PFSK-1 (cell line): ENCODE data around the gene RGS9.

Experiments
- FOXP2 ChIP-seq: optimal IDR thresholded peaks from 2 replicates; pipeline ENCODE3; 2011; ENCODE audit warnings: borderline replicate concordance, control low read depth, inconsistent platforms; ENCODE audit not compliant: insufficient read depth; ENCODE audit errors: extremely low read length, extremely low read depth
- POLR2AphosphoS5 ChIP-seq: IDR thresholded peaks from 2 replicates; pipeline ENCODE4 v1.6.1; 2012; ENCODE audit warnings: low read depth, mild to moderate bottlenecking, control low read depth, low read length, moderate library complexity
- REST ChIP-seq, 2 experiments: IDR thresholded peaks; 2 replicates each; pipeline versions ENCODE4 v1.6.1 to v1.8.0; 2011 to 2012; ENCODE audit warnings: low read depth in 2 of 2, low read length in 2 of 2, control low read depth in 1 of 2, inconsistent platforms in 1 of 2, mild to moderate bottlenecking in 1 of 2, moderate library complexity in 1 of 2; ENCODE audit not compliant: insufficient read depth in 1 of 2
- SIN3A ChIP-seq: IDR thresholded peaks from 2 replicates; pipeline ENCODE4 v1.6.1; 2012; ENCODE audit warnings: mild to moderate bottlenecking, low read length, moderate library complexity, borderline replicate concordance; ENCODE audit not compliant: insufficient read depth
- TAF1 ChIP-seq: IDR thresholded peaks from 2 replicates; pipeline ENCODE4 v1.6.1; 2012; ENCODE audit warnings: low read length, control low read depth, borderline replicate concordance; ENCODE audit not compliant: insufficient read depth

The RGS9 gene

DNA sequence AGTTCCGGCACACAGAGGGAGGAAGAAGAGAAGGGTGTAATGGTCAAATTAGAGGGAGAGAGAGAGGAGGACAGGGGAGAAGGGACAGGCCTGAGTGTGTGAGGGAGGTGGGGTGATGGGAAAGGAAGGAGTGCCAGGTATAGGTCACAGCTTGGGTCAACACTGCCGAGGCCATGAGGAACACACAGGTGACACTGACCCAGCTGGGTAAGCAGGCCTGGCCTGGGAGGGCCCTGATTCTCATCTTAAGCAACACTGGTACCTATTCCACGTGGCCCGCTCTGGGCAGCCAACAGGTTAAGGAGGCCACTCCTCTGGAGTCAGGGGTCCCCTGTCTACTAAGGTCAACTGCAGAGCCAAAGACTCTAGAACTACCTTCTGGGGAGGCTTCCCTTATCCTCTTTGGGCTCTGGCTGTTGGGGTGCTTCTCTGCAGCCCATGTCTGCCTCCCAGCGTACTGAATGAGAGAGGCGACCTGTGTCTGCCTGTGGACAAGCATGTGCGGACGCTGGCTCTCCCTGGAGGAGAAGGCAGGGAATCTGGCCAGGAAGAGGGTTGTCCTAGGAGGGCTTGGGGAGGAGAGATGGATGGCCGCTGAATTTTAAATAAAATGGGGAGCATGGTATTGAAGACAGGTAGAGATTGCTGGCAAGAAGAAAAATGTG is 57.6 kb downstream of the RGS9 start:
- TF ChIP-seq SIN3A (no peak), TAF1 (no peak), POLR2AphosphoS5 (no peak), REST (IDR thresholded peaks at IDR 0.05; ENCODE audit: insufficient read depth in 1 of 2, low read depth in 2 of 2, low read length in 2 of 2) (no peak), FOXP2 (no peak)

GRCh38 chr17:65195716-65196115 is 58.5 kb downstream of the RGS9 start:
- no peak for TF ChIP-seq FOXP2
- TF ChIP-seq REST (IDR thresholded peaks at IDR 0.05; ENCODE audit: insufficient read depth in 1 of 2, low read depth in 2 of 2, low read length in 2 of 2), result no peak
- no peak for TF ChIP-seq SIN3A
- TF ChIP-seq POLR2AphosphoS5, result no peak
- no peak for TF ChIP-seq TAF1

DNA sequence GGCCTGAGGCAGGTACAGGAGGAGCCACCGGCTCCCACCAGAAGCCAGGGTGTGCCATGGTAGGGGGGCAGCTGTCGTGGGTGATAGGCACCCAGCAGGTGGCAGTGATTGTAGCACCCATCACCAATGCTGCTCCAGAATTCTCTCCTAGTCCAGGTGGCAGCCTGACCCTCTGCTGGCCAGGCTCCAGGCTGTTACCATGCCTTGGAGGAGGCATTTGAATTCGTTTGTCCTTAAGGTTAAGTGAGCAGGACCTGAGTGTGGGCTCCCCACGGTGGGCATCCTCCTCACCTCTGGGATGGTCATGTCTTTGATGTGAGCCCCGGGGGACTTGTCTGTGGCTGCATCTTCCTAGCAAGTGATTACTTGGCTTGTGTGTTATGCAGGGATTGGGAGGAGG is 59.4 kb downstream of the RGS9 start:
- TF ChIP-seq FOXP2 (no peak), SIN3A (no peak), REST (IDR thresholded peaks at IDR 0.05; ENCODE audit: insufficient read depth in 1 of 2, low read depth in 2 of 2, low read length in 2 of 2) (no peak)

DNA sequence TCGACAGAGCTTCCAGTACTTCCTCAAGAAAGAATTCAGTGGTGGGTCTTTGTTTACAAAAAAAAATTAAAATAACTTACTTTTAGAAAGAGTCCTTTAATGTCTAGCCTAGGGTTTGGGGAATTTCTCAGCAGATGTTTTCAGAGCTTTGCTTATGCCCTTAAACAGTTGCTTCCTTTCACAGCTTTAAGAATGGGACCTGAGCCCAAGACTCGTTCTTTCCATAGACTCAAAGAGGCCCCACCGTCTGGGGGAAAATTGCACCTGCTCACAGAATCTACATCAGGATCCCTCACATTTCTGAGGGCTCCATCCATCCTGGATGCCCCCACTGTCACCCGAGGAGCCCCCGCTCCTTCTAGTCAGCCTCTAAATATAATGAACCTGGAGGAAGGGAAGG is 60.0 kb downstream of the RGS9 start:
- TF ChIP-seq FOXP2, result no peak
- no peak for TF ChIP-seq TAF1
- no peak for TF ChIP-seq REST (IDR thresholded peaks at IDR 0.05; ENCODE audit: insufficient read depth in 1 of 2, low read depth in 2 of 2, low read length in 2 of 2)
- no peak for TF ChIP-seq POLR2AphosphoS5
- no peak for TF ChIP-seq SIN3A

GRCh38 chr17:65198653-65199382 is 61.6 kb downstream of the RGS9 start:
- TF ChIP-seq SIN3A (peak; percentile 57; the same call in 1 of the 2 replicates), FOXP2 (no peak), TAF1 (no peak), REST (IDR thresholded peaks at IDR 0.05; ENCODE audit: insufficient read depth in 1 of 2, low read depth in 2 of 2, low read length in 2 of 2) (0 out of 4 replicates have a peak, but pooled peaks of 1 of the 2 experiments have one; percentile 7), POLR2AphosphoS5 (0 out of 2 replicates have a peak, but pooled peaks have one; percentile 27)
